GM19023 (cell line): ENCODE measurements around the gene ZC3H12C.
"Not testable (repeated sequence)": the region's sequence is repeated elsewhere in the genome, so short reads cannot be mapped to it uniquely, and the experiment has no call there.

Experiments
- ATAC-seq: cut with Tn5 transposase; IDR thresholded peaks from one replicate; pipeline ENCODE4 v1.9.1; 2021; ENCODE audit warnings: mild to moderate bottlenecking, moderate library complexity; ENCODE audit not compliant: unreplicated experiment

Gene ZC3H12C

DNA sequence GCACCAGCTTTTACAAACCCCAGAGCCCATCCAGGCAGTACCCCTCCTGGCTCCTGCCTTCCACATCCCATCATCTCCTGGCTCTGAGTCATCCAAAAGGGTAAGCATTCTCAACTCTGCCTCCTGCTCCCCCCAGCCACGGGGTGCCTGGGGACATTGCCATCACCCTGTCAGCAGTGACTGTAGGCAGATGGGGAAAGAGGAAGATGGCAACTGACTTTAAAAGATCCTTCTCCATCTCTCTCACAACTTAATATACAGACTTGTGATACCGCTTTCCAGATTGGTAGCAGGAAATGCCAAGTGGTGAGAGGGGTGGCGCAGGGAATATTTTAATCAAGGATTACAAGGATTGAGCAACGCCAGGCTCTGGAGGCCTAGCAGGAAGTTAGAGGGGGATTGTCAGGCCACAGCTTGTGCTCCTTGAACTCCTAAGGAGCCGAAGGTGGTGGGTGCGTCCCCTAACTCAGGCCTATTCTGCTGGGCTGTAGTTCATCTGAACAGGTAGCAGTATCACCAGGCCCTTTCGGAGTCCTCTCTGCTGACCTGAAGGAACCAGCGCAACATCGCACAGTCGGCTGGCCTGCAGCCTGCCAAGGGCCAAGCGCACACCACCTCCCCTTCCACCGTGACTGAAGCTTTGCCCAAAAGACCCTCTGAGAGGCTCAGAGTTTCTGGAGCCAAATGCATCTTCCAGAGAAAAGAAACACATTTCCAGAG is 83.3 kb downstream of the ZC3H12C start:
- ATAC-seq: no peak

DNA sequence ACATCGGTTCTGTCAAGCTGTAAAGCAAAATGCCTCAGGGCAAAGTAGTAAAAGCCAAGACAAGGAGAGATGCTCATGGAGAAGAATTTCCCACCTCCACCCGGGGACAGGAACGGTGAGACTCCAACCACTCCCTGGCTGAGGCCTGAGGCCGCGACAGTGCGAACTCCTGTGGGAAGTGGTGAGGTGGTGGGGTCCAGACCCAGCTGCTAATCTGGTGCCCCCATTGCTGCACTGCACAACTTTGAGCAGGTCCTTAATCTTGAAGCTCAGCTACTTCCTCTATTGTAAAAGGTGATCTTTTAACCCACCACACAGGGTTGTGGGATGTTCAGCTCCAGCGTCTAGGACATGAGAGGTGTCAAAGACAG is 83.9 kb downstream of the ZC3H12C start:
- no peak for ATAC-seq

DNA sequence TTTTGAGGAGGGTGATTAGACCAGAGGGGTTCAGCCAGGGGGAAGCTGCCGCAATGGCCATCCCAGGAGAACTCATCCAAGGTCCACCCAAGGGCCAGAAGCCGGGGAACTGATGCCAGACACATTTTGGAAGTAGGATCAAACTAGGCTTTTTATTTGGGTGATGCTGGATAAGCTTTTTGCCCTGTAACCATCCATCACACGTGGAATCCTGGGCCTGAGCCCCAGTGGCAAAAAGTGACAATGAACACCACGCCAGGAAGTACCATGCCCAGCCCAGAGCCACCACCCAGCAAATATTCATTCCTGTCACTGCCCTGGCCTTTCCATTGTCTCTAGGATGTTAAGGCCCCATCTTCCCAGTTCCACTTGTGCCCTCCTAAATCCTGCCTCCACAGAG is 85.9 kb downstream of the ZC3H12C start:
- ATAC-seq: no peak

DNA sequence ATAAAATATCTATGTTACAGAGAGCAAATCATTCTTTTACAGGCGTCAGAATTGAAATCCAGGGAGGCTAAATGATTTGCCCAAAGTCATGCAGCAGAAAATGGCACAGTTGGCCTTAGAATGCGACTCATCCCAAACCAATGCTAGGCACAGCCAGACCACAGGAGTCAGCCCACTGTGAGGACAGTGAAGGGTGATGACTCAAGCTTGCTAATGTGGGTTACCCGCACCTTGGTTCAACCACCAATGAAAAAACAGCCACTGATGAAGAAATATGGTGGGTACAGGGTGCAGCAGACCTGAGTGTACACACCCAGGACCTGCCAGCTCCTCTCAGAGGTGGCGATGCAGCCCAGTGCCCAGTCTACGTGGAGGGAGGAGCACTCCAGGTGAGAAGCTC is 89.7 kb downstream of the ZC3H12C start:
- no peak for ATAC-seq

DNA sequence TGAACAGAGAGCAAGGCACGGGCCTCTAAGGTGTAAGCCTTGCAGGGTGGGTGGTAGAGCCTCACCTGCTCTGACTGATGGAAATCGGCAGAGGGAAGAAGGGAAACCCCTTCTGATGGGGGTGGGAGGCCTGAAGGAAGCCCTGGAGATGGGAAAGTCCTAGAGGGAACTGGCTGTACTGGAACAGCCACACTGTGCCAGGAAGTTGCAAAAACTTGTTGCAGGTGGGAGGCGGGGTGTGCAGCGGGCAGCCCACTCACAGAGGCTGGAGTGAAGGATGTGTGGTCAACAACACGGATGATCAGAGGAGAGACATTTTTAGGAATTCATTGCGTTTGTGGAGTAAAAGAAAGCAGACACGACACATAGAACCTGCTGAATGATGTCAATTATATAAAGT is 91.3 kb downstream of the ZC3H12C start:
- no peak for ATAC-seq

DNA sequence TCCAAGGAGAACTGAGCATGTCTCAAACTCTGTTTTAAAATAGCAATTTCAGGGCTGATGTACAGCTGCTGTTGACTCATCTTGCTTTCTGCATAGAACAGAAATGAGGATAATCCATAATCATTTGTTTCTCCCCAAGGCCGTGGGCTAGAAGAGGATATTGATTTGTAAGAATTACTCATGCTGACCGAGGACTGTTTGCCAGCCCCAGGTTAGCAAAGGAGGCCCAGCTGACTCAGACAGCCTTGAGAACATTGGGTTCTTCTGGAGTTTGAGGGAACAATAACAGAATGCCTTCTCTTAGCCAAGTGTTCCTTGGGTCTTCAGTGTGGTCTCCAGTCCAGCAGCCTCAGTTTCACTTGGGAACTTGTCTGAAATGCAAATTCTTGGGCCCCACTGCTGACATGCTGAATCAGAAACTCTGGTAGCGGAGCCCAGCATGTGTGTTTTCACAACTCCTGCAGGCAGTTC is 92.0 kb downstream of the ZC3H12C start:
- ATAC-seq: no peak

DNA sequence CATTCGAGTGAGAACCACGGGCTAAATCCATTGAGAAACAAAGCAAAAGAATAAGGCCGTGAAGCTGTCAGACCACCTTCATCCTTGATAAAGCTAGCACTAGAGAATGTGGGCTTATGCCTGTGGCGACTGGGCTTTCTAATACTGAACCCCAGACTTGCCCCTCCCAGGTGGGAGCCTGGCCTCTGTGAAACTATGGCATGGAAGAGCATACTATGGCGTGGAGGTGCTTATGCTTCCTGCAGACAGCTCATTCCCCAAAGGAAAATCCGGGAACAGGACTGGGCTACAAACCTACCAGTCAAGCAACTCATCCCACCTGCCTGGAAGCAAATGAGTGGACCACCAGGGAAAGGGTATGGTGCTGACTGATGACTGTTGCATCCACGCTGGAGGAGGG is 92.4 kb downstream of the ZC3H12C start:
- ATAC-seq: no peak

DNA sequence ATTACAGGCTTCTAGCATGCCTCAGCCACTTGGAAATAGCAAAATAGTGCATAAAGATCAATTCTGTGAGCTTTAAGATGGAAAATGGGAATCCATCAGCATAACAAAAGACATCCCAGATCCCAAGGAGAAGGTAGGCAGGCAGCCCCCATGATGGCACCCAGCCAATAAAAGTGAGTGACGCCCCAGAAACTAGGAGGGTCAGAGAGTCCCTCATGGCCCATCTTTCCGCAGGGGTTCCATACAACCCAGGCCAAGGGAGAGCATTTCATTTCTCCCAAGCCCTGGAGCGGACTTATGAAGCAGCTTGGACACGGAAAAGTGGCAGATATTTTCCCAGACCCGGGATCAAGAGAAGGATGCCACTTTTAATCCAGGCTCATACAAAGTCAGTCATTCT is 93.3 kb downstream of the ZC3H12C start:
- ATAC-seq: no peak

DNA sequence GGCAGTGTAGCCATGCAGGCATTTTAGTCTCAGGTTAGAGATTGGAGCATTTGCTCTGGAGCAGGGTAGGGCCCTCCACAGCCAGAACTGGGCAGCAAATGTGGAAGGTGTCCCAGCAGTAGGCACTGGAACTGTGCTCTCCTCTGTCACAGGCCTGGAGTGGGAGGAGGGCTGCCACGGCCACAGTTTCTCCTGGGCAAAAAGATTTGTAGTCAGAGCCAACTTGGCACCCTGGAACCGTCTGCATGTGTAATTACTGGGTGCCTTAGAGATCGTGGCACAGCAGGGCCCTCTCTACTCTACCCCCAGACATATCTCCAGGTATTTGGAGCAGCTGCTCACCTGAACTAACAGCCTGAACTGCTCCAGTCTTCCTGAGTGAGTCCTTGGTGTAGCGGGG is 93.7 kb downstream of the ZC3H12C start:
- no peak for ATAC-seq

DNA sequence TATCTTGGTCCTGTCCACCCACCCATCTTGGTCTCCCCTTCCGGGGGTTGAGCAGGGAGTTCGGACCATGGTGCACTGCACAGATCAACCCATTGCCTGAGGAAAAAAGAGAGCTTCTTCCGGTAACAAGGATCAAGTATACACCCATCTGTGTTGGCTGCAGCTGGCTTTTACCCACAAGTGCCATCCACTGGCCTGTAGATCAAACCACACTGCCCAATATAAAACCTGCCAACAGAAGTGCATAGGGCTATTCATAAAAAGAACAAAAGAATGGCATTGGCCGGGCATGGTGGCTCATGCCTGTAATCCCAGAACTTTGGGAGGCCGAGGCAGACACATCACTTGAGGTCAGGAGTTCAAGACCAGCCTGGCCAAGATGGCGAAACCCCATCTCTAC is 94.5 kb downstream of the ZC3H12C start:
- no peak for ATAC-seq

DNA sequence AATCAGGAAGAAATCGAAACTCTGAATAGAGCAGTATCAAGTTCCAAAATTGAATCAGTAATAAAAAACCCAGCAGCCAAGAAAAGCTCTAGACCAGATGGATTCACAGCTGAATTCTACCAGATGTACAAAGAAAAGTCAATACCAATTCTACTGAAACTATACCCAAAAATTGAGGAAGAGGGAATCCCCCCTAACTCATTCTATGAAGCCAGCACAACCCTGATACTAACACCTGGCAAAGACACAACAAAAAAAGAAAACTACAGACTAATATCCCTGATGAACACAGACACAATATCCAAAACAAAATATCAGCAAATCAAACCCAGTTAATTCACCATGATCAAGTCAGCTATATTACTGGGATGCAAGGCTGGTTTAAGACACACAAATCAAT is 97.7 kb downstream of the ZC3H12C start:
- no peak for ATAC-seq

DNA sequence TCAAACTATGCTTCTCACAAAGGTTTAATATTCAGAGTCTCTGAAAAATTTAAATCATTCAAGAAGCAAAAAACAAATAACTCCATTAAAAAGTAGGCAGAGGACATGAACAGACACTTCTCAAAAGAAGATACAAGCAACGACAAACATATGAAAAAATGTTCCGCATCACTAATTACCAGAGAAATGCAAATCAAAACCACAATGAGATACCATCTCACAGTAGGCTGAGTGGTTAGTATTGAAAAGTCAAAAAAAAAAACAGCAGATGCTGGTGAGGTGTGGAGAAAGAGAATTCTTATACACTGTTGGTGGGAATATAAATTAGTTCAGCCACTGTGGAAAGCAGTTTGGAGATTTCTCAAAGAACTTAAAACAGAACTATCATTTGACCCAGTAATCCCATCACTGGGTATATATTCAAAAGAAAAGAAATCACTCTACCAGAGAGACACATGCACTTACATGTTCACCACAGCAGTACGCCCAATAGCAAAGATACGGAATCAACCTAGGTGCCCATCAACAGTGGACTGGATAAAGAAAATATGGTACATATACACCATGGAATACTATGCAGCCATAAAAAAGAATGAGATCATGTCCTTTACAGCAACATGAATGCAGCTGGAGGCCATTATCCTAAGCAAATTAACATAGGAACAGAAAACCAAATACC is 99.6 kb downstream of the ZC3H12C start:
- ATAC-seq: not testable (repeated sequence)

DNA sequence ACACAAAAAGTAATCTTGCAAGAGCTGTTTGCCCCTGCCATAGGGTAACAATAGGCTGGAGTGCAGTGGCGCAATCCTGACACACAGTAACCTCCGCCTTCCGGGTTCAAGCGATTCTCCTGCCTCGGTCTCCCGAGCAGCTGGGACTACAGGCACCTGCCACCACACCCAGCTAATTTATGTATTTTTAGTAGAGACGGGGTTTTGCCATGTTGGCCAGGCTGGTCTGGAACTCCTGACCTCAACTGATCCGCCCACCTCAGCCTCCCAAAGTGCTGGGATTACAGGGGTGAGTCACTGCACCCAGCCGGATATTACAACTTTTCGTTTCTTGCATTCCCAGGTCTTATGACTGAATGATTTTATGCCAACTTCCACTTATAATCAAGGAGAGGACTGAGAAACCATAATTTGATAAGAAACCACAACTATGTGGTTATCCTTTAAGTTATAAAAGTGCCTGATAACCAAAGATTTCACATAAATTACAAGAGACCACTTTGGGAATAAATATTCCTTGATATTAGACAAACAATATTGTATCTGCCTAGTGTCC is 101.1 kb downstream of the ZC3H12C start:
- ATAC-seq: not testable (repeated sequence)

DNA sequence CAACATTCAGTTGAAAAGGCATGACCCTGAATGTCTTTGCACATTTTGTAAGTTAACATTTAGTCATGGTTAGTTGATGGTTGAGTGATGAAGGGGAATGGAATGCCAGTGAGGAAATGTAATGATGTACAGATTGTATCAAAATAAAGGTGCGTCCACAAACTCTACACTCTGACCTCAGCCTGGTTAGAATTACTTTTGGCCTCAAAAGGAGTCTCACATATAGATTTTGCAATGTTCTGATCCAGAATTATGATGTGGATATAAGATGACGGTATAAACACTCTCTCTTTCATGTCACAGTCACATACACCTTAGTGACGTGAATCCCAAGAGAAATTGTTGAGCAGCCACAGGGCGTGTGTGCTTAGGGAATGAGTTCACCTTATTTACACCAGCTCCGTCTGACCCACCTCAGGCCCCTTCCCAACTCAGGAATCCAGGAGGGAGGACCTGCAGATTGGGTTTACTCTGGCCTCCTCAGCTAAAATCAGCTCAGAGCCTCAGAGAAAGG is 103.1 kb downstream of the ZC3H12C start:
- no peak for ATAC-seq

DNA sequence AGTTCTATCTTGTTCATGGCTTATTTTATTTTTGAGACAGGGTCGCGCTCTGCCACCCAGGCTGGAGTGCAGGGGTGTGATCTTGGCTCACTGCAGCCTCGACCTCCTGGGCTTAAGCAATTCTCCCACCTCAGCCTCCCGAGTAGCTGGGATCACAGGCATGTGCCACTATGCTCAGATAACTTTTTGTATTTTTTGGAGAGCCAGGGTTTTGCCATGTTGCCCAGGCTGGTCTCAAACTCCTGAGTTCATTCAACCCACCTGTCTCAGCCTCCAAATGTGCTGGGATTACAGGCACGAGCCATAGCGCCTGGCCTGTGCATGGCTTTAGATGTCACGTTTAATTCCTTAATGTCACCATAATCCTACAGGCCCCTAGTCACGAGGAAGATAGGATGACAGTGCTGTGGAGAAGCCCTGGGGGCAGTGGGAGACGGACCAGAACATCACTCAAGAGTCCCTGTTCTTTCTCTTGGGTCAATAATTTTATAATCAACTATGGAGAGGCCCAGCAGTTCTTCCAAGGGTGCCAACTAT is 103.8 kb downstream of the ZC3H12C start:
- ATAC-seq: no peak

DNA sequence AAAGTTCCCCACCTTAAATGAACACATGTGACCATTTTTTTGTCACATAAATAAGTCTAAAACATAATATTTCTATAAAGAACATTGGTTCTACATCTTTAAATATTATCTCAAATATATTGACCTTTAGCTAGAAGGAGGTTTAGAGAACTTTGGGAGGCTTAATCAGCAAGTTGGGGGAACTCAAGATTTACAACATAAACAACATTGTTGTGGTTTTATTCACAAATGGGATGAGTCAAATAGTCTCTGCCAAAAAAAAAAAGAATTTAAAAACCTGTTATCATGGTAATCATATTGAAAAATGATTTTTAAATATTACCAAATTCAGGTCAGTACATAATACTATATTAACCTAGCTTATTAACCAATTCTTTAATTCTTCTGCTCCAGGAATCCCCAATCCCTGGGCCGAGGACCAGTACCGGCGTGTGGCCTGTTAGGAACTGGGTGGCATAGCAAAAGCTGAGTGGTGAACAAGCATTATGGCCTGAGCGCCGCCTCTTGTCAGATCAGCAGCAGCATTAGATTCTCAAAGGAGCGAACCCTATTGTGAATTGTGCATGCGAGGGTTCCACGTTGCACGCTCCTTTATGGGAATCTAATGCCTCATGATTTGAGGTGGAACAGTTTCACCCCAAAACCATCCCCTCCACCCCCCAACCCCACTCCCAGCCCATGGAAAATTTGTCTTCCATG is 105.0 kb downstream of the ZC3H12C start:
- ATAC-seq: no peak

DNA sequence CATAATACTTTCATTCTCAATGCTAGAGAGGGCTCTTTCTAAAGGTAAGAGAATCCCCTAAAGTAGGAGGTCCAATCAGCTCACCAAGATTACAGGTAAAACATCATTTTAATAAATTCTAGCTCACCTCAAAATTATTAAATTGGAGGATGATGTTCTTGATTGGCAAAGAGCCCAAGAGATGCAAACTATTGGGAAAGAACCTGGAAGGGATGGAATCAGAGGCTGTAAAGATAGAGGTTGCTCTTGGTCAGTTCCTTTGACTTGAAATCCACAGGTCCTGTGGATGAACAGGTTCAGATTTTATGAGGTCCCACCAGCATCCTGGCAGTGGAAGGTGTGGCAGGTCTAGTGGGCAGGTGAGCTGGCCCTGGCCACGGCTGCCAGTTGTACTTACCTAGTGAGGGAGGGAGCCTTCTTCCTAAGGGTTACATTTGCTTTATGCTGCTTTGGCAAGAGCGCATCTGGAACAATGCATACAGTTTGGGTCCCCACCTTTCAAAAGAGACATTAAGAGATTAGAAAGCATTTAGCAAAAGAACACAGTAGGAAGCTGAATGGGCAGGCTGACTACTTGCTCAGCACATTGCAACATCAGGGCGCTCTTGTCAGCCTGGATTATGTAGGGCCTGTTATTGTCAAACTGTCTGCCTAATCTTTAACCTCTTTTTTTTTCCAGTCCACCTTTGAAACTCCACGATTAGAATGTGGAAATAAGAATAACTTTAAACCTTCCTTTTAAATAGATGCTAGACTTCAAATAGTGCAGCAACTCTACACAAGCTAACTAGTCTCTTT is 106.2 kb downstream of the ZC3H12C start:
- no peak for ATAC-seq

DNA sequence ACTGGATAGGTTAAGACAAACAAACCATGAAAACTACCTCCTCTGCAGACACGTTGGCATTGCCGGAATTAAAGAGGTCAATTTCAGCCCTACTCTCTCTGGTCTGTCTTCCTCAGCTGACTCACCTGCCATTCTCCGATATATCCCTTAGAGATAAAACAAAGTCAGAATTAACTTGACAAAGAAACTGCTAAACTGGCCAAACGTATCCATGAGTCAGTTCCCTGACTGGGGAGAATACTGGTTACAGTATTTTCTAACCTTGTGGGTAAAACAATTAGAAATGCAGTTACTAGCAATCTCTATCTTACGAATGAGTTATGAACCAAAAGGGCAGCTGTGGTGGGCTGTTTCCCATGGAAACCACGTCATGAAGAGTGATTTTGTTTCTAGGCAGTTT is 107.0 kb downstream of the ZC3H12C start:
- ATAC-seq: no peak

DNA sequence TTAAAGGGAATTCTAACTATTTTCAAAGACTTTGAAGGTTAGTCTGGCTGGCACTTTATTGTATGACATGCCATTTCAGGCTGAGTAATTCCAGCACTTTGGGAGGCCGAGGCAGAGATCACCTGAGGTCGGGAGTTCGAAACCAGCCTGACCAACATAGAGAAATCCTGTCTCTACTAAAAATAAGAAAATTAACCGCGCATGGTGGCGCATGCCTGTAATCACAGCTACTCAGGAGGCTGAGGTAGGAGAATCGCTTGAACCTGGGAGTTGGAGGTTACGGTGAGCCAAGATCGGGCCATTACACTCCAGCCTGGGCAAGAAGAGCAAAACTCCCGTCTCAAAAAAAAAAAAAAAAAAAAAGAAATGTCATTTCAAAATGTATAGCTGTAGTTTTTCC is 107.6 kb downstream of the ZC3H12C start:
- no peak for ATAC-seq

DNA sequence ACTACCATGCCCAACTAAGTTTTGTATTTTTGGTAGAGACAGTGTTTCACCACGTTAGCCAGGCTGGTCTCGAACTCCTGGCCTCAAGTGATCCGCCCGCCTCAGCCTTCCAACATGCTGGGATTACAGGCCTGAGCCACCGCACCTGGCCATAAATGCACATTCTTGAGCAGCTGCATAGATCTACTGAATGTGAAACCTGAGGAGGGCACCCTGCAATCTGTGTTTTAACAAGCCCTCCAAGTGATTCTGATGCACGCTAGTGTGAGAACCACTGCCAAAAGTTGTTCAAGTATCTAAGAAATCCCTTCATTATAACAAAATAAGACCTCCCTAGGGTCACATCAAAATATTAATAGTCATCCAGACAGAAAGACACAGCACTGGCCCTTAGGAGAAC is 113.9 kb downstream of the ZC3H12C start:
- no peak for ATAC-seq
